K562 (cell line): ENCODE measurements around the gene NFIC. TPM values are rescaled to one million over a fixed set of nuclear protein-coding genes. Genes with fewer than 3 reads are reported as not detected.

Source experiments
- ATAC-seq: fragments of 200-7000 bp; cut with Tn5 transposase; 3 replicates; pipeline ENCODE4 v1.9.1; 2020; ENCODE audit warnings: moderate library complexity
- BruUV-seq: library from RNA; stranded (reverse); fragments of 400-500 nt; replicated peaks from 2 replicates; lab custom pipeline; 2021; lab: Mats Ljungman, UMichigan
- CTCF ChIA-PET: fragments of 300-600 bp; formaldehyde crosslinking; extraction: SDS; loops from one replicate; lab custom pipeline; 2021; ENCODE audit warnings: low intra/inter-chr PET ratio; lab: Yijun Ruan, JAX
- POLR2A ChIA-PET: fragments of 300-600, 350-650 bp; sonication (Branson Sonifier 250); formaldehyde crosslinking; extraction: SDS; loops from one replicate; lab custom pipeline; 2021; ENCODE audit warnings: antibody characterized with exemption, inconsistent platforms; lab: Yijun Ruan, JAX
- DNase-seq, 4 experiments: peaks; one replicate each; pipeline versions ENCODE4 v3.0.0 to v3.0.0-alpha.2; 2011 to 2018; ENCODE audit warnings: low spot score in 3 of 4, mixed read lengths in 3 of 4; ENCODE audit errors: extremely low read depth in 1 of 4
- FAIRE-seq: peaks from 2 replicates; lab custom pipeline; 2011; peaks lifted over from hg19 to GRCh38; lab: Jason Lieb, UNC
- H2AFZ ChIP-seq: 2 replicates; pipeline ENCODE4 v1.6.0; 2011; ENCODE audit warnings: low read depth, low read length, control low read depth, inconsistent platforms
- H3K27ac ChIP-seq: fragments of 200-600 bp; 3 replicates; pipeline ENCODE4 v1.8.0; 2011; ENCODE audit warnings: low read depth, mild to moderate bottlenecking, control low read depth, inconsistent platforms, low read length, moderate library complexity, mixed read lengths; ENCODE audit errors: extremely low read depth
- H3K27me3 ChIP-seq, 2 experiments: fragments of 300-600 bp in 1 of 2; 2 replicates in 1 of 2; 3 replicates in 1 of 2; pipeline versions ENCODE4 v1.6.0 to v1.8.0; 2011; ENCODE audit warnings: inconsistent platforms in 2 of 2, low read length in 2 of 2, mild to moderate bottlenecking in 1 of 2, mixed read lengths in 1 of 2, moderate library complexity in 1 of 2; ENCODE audit not compliant: control insufficient read depth in 2 of 2, insufficient read depth in 2 of 2
- H3K36me3 ChIP-seq: fragments of 300-600 bp; 3 replicates; pipeline ENCODE4 v1.8.0; 2011; ENCODE audit warnings: mild to moderate bottlenecking, low read length, inconsistent platforms; ENCODE audit not compliant: control insufficient read depth, insufficient read depth
- H3K4me1 ChIP-seq, 2 experiments: fragments of 200-600 bp in 1 of 2; replicated peaks in 1 of 2; 2 replicates in 1 of 2; 3 replicates in 1 of 2; pipeline versions ENCODE4 v1.5.1 to v1.8.0; 2011; ENCODE audit warnings: inconsistent platforms in 2 of 2, low read length in 2 of 2, mild to moderate bottlenecking in 1 of 2, mixed read lengths in 1 of 2, moderate library complexity in 1 of 2; ENCODE audit not compliant: control insufficient read depth in 2 of 2, insufficient read depth in 2 of 2
- H3K4me2 ChIP-seq: 2 replicates; pipeline ENCODE4 v1.6.1; 2011; ENCODE audit warnings: low read length, control low read depth, inconsistent platforms, mixed read lengths; ENCODE audit not compliant: insufficient read depth
- H3K4me3 ChIP-seq: fragments of 200-600 bp; sonication (generic), shearing (Covaris generic); 2 replicates; pipeline ENCODE4 v1.5.1; 2016; ENCODE audit warnings: control low read depth, inconsistent platforms
- H3K79me2 ChIP-seq: fragments of 200-600 bp; 3 replicates; pipeline ENCODE4 v1.8.0; 2011; ENCODE audit warnings: low read length, inconsistent platforms; ENCODE audit not compliant: control insufficient read depth, insufficient read depth
- H3K9ac ChIP-seq, 2 experiments: 2 replicates each; pipeline versions ENCODE4 v1.6.0 to v1.6.1; 2011; ENCODE audit warnings: low read depth in 2 of 2, low read length in 2 of 2, control low read depth in 1 of 2, inconsistent platforms in 1 of 2, mild to moderate bottlenecking in 1 of 2, mixed read lengths in 1 of 2; ENCODE audit not compliant: insufficient read depth in 1 of 2
- H3K9me1 ChIP-seq: one replicate; pipeline ENCODE4 v1.6.0; 2011; ENCODE audit warnings: inconsistent platforms, mild to moderate bottlenecking, low read length, moderate library complexity; ENCODE audit not compliant: control insufficient read depth, insufficient read depth
- H3K9me3 ChIP-seq: replicated peaks from 2 replicates; pipeline ENCODE4 v1.5.1; 2011; ENCODE audit warnings: low read depth, low read length, inconsistent platforms; ENCODE audit not compliant: control insufficient read depth, insufficient read depth
- H4K20me1 ChIP-seq: replicated peaks from 2 replicates; pipeline ENCODE4 v1.6.1; 2011; ENCODE audit warnings: low read length, inconsistent platforms, mixed read lengths; ENCODE audit not compliant: control insufficient read depth, insufficient read depth
- ARNT ChIP-seq, 2 experiments: fragments of 450-650 bp; IDR thresholded peaks; 2 replicates each; pipeline ENCODE4 v1.6.1; 2016; ENCODE audit warnings: mild to moderate bottlenecking in 1 of 2
- CTCF ChIP-seq, 3 experiments: IDR thresholded peaks in 2 of 3; conservative IDR thresholded peaks in 1 of 3; 2 replicates each; pipeline ENCODE4 v1.5.1; 2011 to 2012; ENCODE audit warnings: low read length in 3 of 3, mild to moderate bottlenecking in 3 of 3, control low read depth in 2 of 3, improper control_type of control experiment in 1 of 3, inconsistent platforms in 1 of 3, low read depth in 1 of 3, mixed read lengths in 1 of 3, moderate library complexity in 1 of 3; ENCODE audit not compliant: insufficient read depth in 2 of 3
- PHF21A ChIP-seq: fragments of 450-650 bp; IDR thresholded peaks from 2 replicates; pipeline ENCODE4 v1.6.1; 2017; ENCODE audit warnings: low read depth, borderline replicate concordance
- POLR2G ChIP-seq: fragments of 200-400 bp; formaldehyde crosslinking; IDR thresholded peaks from 2 replicates; pipeline ENCODE4 v1.6.1; 2017; ENCODE audit warnings: low read depth, mild to moderate bottlenecking, antibody characterized with exemption, low read length, moderate library complexity
- POLR3G ChIP-seq: IDR thresholded peaks from 2 replicates; pipeline ENCODE4 v1.6.1; 2011; ENCODE audit not compliant: insufficient read length, insufficient replicate concordance; ENCODE audit errors: extremely low read depth
- RBFOX2 ChIP-seq: fragments of 200-400 bp; formaldehyde crosslinking; IDR thresholded peaks from 2 replicates; pipeline ENCODE4 v1.6.1; 2017; ENCODE audit warnings: low read depth, mild to moderate bottlenecking, low read length, moderate library complexity
- VEZF1 ChIP-seq: fragments of 200-800 bp; sonication (Bioruptor generic); IDR thresholded peaks from 2 replicates; pipeline ENCODE4 v1.6.1; 2017; ENCODE audit warnings: missing genetic modification characterization, missing compliant biosample characterization
- ZNF24 ChIP-seq: fragments of 450-650 bp; IDR thresholded peaks from 2 replicates; pipeline ENCODE4 v1.6.1; 2016
- ZNF354B ChIP-seq: fragments of 250-450 bp; sonication (Bioruptor Pico); IDR thresholded peaks from 2 replicates; pipeline ENCODE4 v1.4.0; 2020
- ZNF384 ChIP-seq: IDR thresholded peaks from 2 replicates; pipeline ENCODE4 v1.6.1; 2012; ENCODE audit warnings: low read depth, low read length, improper control_type of control experiment
- WGBS: fragments of 100-300 bp; shearing (Covaris generic); methylation state at CpG from one replicate; pipeline ENCODE4 v1.1.6; 2016; ENCODE audit warnings: low coverage, mixed read lengths; ENCODE audit not compliant: insufficient coverage; ENCODE audit errors: missing lambda C conversion rate; 5-methylcytosine and 5-hydroxymethylcytosine counted together
- in situ Hi-C: fragments of 300-500 bp; cut with MboI; formaldehyde crosslinking; loops from 4 replicates; pipeline ENCODE4 v1.15.0; 2018; ENCODE audit warnings: inconsistent platforms, mixed read lengths
- intact Hi-C: fragments of 100-400 bp; cut with micrococcal nuclease; formaldehyde crosslinking; loops from 2 replicates; pipeline ENCODE4 v1.14.2; 2022
- polyA plus RNA-seq, 8 experiments: library from polyadenylated mRNA; depleted of rRNA in 4 of 8; stranded (reverse) in 5 of 8; unstranded in 3 of 8; fragments of >200 nt; fragmentation: Nextera tagmentation in 2 of 8; fragmentation: Illumina TruSeq in 1 of 8; extraction: Ambion mirVana in 2 of 8; extraction: Trizol in 1 of 8; gene quantifications; 2 replicates each; pipeline versions ENCODE4 v1.2.1 to v1.2.3, GENCODE V29; 2011 to 2014; ENCODE audit warnings: inconsistent platforms in 1 of 8, missing spikeins in 1 of 8
- total RNA-seq, 7 experiments: library from RNA; depleted of rRNA in 6 of 7; stranded (reverse); fragments of >200 nt in 6 of 7; fragmentation: Illumina TruSeq in 2 of 7; extraction: Trizol in 2 of 7; gene quantifications; 2 replicates each; pipeline versions ENCODE4 v1.2.1 to v1.2.3, GENCODE V29; 2011 to 2021; ENCODE audit warnings: low replicate concordance in 1 of 7

Gene NFIC
- total and polyA plus RNA-seq, 9 of the 15 experiments (the other 6 are each of a cell fraction or from before 2014, with no cell fraction given): 0.71 to 62.1 (median 6.9) TPM

DNA sequence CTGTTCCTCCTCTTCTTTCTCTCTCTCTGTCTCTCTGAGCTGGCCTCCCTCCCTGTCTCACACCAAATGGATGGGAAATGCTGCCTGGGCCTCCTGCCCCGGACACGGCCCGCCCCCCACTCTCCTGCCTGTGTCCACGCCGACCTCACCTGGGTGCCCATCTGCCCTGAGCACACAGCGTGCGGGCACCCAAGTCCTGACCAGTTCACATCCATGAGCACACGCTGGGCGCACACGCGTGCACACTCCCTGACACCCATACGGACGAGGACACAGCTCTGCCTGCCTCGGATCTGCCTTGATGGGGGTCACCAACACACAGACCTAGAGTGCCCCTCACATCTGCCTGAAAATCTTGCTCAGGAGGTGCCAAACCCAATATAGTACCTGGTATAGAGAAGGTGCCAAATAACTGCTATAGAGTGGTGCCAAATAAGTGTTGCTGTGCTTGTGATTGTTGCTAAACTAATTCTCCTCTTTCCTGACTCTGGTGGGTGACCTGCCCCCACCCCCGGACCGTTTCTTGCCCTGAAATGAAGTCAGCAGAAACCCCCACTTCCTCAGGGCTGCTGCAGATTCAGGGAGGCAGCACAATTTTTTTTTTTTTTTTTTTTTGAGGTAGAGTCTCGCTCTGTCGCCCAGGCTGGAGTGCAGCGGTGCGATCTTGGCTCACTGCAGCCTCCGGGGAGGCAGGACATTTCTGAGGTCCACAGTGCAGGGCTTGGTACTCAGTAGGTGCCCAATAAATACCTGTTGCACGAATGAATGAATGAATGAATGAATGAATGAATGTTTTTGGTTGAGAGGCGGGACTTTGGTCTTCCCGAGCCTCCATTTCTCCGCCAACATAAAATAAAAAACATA is 4.6 kb downstream of the NFIC start:
- in situ Hi-C loops: no loop called here
- H3K4me3 ChIP-seq: no peak overlapping the region; the same call in 1 of the 2 replicates
- POLR2A ChIA-PET: interaction anchor here (0.6 kb wide), 1 partner anchor 8 kb away, joined by 4 read pairs; no protein-coding TSS in a partner anchor

More for the DNA sequence above, 4.6 kb downstream of the NFIC start:
- H4K20me1 ChIP-seq: peaks cover 58% of the 10 kb centered on the region
- H3K36me3 ChIP-seq: peaks cover 48% of the 10 kb centered on the region; the same call in 2 of the 3 replicates
- intact Hi-C loops: no loop called here
- peak overlapping the region in 1 of 2 experiments; percentile 95; a peak in 2 of 4 replicates for H3K9ac ChIP-seq
- CTCF ChIA-PET: interaction anchor here (0.7 kb wide), 1 partner anchor 162 kb away, joined by 3 read pairs; no protein-coding TSS in a partner anchor
- TF ChIP-seq ZNF354B (CRISPR knock-in tag): no peak
- TF ChIP-seq VEZF1 (CRISPR knock-in tag): 0 out of 2 replicates have a peak, but pooled peaks have one; percentile 13
- 0 out of 6 replicates have a peak, but pooled peaks of 1 of the 3 experiments have one; percentile 0 for TF ChIP-seq CTCF (IDR thresholded peaks at IDR 0.05 in 2 of 3, conservative IDR thresholded peaks at IDR 0.05 in 1 of 3; ENCODE audit: insufficient read depth in 2 of 3, low read depth in 1 of 3, low read length in 3 of 3)
- 0 out of 4 replicates have a peak, but pooled peaks of 1 of the 2 experiments have one; percentile 8 for TF ChIP-seq ARNT (IDR thresholded peaks at IDR 0.05)
- peak; percentile 98 for TF ChIP-seq ZNF24
- 0 out of 2 replicates have a peak, but pooled peaks have one; percentile 34 for TF ChIP-seq POLR2G
- no peak for TF ChIP-seq PHF21A
- TF ChIP-seq RBFOX2: 0 out of 2 replicates have a peak, but pooled peaks have one; percentile 14
- TF ChIP-seq POLR3G: no peak
- TF ChIP-seq ZNF384: peak; percentile 55
- TF ChIP-seq, all 486 proteins: peak for 7
- no peak overlapping the region for H3K4me2 ChIP-seq
- FAIRE-seq (no peak), ATAC-seq (no peak), DNase-seq (no peak)
- H2AFZ ChIP-seq: no peak overlapping the region
- H3K9me1 ChIP-seq: peaks cover 13% of the 10 kb centered on the region
- WGBS: 72% methylated on average over 14 of the region's 25 CpGs
- no peaks in the 10 kb centered on the region; a peak in 1 of 5 replicates for H3K27me3 ChIP-seq
- H3K27ac ChIP-seq: peak overlapping the region; percentile 97; the same call in 2 of the 3 replicates
- H3K79me2 ChIP-seq: peaks cover 97% of the 10 kb centered on the region
- peaks cover 61 to 90% of the 10 kb centered on the region in 2 experiments for H3K4me1 ChIP-seq
- H3K9me3 ChIP-seq: no peaks in the 10 kb centered on the region
- TSS peak; percentile 9 for BruUV-seq
